SH-SY5Y (cell line): ENCODE data around the gene TMEM140.

Source experiments
- GATA2 ChIP-seq: IDR thresholded peaks from 2 replicates; pipeline ENCODE4 v1.6.1; 2011; ENCODE audit warnings: mild to moderate bottlenecking, low read depth, low read length
- GATA3 ChIP-seq: IDR thresholded peaks from 2 replicates; pipeline ENCODE4 v1.6.1; 2011; ENCODE audit warnings: low read depth, mild to moderate bottlenecking, low read length, moderate library complexity

- TF ChIP-seq GATA2, result no peak
- no peak for TF ChIP-seq GATA3
These were observed 30.8 kb upstream of the TMEM140 start for GRCh38 chr7:135117096-135117495.
